Esophagus squamous epithelium (tissue), 4 donors: ENCODE data around the gene ACAA1.

ENCODE experiments used
- CTCF ChIP-seq, 6 experiments: fragments of 450-650 bp in 4 of 6; fragments of 200-600 bp in 2 of 6; sonication (generic) in 2 of 6; IDR thresholded peaks; one replicate each; pipeline ENCODE4 v1.5.1; 2016 to 2019; ENCODE audit warnings: antibody characterized with exemption in 6 of 6, mild to moderate bottlenecking in 4 of 6, moderate library complexity in 4 of 6
- POLR2A ChIP-seq, 4 donors: fragments of 450-650 bp; IDR thresholded peaks; one replicate each; pipeline ENCODE4 v1.6.1; 2017; ENCODE audit warnings: antibody characterized with exemption in 4 of 4, mild to moderate bottlenecking in 4 of 4, moderate library complexity in 3 of 4

GRCh38 chr3:38127611-38128302 is 9.2 kb downstream of the ACAA1 start:
- no peak for TF ChIP-seq CTCF (IDR thresholded peaks at IDR 0.05)
- TF ChIP-seq POLR2A (IDR thresholded peaks at IDR 0.05): no peak
